Glutamatergic neuron (in vitro differentiated cells): ENCODE measurements around the gene SPRR1B. TPM values are rescaled to one million over a fixed set of nuclear protein-coding genes. Genes with fewer than 3 reads are reported as not detected.

Experiments used
- DNase-seq: peaks from one replicate; pipeline ENCODE4 v3.0.0; 2022
- H3K27ac Mint-ChIP-seq: one replicate; pipeline ENCODE4 v1.8.0; 2020; ENCODE audit warnings: mild to moderate bottlenecking, mixed read lengths, inconsistent platforms; ENCODE audit not compliant: unreplicated experiment
- H3K27me3 Mint-ChIP-seq: one replicate; pipeline ENCODE4 v1.8.0; 2020; ENCODE audit warnings: mild to moderate bottlenecking, moderate library complexity, mixed read lengths, inconsistent platforms; ENCODE audit not compliant: unreplicated experiment
- H3K36me3 Mint-ChIP-seq: one replicate; pipeline ENCODE4 v1.8.0; 2020; ENCODE audit warnings: mild to moderate bottlenecking, mixed read lengths, inconsistent platforms; ENCODE audit not compliant: unreplicated experiment
- H3K4me1 Mint-ChIP-seq: one replicate; pipeline ENCODE4 v1.8.0; 2020; ENCODE audit warnings: mild to moderate bottlenecking, low read depth, mixed read lengths, inconsistent platforms; ENCODE audit not compliant: unreplicated experiment
- H3K4me3 Mint-ChIP-seq: one replicate; pipeline ENCODE4 v1.8.0; 2020; ENCODE audit warnings: mild to moderate bottlenecking, mixed read lengths, inconsistent platforms; ENCODE audit not compliant: unreplicated experiment
- H3K9me3 Mint-ChIP-seq: one replicate; pipeline ENCODE4 v1.8.0; 2020; ENCODE audit warnings: mild to moderate bottlenecking, moderate library complexity, mixed read lengths, inconsistent platforms; ENCODE audit not compliant: unreplicated experiment
- total RNA-seq: library from RNA; stranded (reverse); fragmentation: NEBNext Ultra II Directional; extraction: Animal tissue kit (Norgen Biotek cat#: 25700); gene quantifications from one replicate; pipeline ENCODE4 v1.2.1, GENCODE V29; 2021; ENCODE audit not compliant: unreplicated experiment
- TF ChIP-seq, protein P1 (sequence below): fragments of 200-600 bp; sonication (generic); IDR thresholded peaks from one replicate; pipeline ENCODE4 v1.5.0; 2021; ENCODE audit not compliant: partially characterized antibody, unreplicated experiment

SPRR1B gene
- total RNA-seq, 1 donor from 2014 or later, result not detected

DNA sequence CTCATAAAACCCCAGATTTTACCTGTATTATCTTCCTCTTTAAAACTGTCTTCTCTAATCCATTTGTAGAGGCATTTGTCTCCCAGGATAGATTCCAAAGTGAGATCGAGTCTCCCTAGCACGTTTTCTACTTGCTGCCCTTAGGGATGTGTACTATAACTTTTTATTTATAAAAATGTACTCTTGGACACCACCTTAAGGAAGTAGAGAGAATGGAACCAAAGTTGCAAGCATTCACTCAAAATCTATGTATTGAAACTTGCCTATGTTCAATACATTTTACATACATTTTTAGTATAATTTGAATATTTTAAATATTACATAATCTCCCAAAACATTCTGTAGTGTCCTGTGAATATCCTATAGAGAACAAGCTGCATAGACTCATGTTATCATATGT lies 27.2 kb downstream of the SPRR1B start:
- H3K4me1 Mint-ChIP-seq, result no peaks in the 10 kb centered on the region
- TF ChIP-seq, protein P1, sequence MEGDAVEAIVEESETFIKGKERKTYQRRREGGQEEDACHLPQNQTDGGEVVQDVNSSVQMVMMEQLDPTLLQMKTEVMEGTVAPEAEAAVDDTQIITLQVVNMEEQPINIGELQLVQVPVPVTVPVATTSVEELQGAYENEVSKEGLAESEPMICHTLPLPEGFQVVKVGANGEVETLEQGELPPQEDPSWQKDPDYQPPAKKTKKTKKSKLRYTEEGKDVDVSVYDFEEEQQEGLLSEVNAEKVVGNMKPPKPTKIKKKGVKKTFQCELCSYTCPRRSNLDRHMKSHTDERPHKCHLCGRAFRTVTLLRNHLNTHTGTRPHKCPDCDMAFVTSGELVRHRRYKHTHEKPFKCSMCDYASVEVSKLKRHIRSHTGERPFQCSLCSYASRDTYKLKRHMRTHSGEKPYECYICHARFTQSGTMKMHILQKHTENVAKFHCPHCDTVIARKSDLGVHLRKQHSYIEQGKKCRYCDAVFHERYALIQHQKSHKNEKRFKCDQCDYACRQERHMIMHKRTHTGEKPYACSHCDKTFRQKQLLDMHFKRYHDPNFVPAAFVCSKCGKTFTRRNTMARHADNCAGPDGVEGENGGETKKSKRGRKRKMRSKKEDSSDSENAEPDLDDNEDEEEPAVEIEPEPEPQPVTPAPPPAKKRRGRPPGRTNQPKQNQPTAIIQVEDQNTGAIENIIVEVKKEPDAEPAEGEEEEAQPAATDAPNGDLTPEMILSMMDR, result no peak
- no peaks in the 10 kb centered on the region for H3K36me3 Mint-ChIP-seq
- no peak overlapping the region for H3K4me3 Mint-ChIP-seq
- no peaks in the 10 kb centered on the region for H3K9me3 Mint-ChIP-seq
- no peak overlapping the region for H3K27ac Mint-ChIP-seq
- H3K27me3 Mint-ChIP-seq, result no peaks in the 10 kb centered on the region
- DNase-seq, result no peak

DNA sequence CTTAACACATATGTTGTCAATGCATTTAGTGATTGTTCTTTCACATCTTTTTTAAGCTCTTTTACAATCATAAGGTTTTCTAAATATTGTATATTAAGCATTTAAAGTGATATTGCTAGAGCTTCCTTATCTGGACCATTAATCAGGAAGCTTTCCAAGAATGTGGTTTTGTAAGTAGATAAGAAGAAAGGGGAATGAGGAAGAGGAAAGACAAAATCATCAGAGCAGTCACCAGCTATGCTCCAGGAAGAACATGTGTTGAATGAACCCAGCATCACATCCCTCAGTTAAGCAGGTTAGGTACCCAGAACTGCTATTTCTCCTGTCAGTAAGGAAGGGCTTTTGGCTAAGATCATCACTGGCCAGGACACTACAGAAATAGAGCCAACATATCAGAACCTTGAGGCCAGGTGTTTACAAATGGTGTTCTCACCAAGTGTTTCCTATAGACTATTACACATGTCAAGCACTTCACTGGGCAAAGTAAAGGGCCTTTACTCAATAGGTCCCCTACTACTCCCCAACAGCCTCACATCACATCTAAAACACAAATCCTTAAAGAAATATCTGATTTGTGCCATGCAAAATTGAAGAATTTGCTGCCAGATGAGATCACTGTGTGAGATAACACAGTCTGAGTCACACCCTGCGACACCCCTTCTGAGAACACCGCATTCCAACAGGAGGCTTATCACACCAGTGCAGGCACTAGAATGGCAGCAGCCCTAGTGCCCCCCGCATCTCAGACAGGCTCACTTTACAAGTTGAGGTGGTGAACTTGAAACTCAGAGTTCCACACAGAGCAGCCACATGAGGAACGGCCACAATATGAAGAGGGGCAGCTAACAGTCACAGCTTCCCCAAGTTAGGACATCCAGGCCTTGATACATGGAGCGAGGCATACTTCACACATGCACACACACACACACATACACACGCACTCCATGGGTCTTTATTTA lies 28.1 kb downstream of the SPRR1B start:
- Mint-ChIP-seq H3K36me3 (no peaks in the 10 kb centered on the region), H3K27me3 (no peaks in the 10 kb centered on the region), H3K4me1 (no peaks in the 10 kb centered on the region), H3K4me3 (no peak overlapping the region), H3K9me3 (no peaks in the 10 kb centered on the region), H3K27ac (no peak overlapping the region)
- DNase-seq, result no peak
- TF ChIP-seq, protein P1, result no peak

DNA sequence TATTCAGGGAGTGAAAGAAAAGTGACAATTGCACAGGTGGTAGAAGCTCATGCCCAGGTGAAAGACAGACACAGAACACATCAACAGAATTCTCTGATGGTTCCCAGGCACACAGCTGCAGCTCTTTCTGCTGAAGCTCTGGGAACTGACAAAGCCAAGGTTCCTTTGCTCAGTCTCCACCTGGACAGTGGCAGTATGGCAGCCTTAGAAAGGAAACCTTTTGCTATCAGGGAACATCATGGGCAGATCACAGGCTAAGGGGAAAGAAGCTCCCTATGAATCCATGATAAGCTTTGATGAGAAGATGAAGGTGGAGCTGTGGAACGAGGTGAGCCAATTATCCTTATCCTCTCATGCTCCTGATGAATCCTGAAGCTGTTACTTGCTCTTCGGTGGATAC lies 39.2 kb downstream of the SPRR1B start:
- H3K27ac Mint-ChIP-seq, result no peak overlapping the region
- TF ChIP-seq, protein P1, result no peak
- no peaks in the 10 kb centered on the region for H3K36me3 Mint-ChIP-seq
- peaks cover 2% of the 10 kb centered on the region for H3K27me3 Mint-ChIP-seq
- peaks cover 1% of the 10 kb centered on the region for H3K9me3 Mint-ChIP-seq
- H3K4me1 Mint-ChIP-seq, result no peaks in the 10 kb centered on the region
- no peak for DNase-seq
- no peak overlapping the region for H3K4me3 Mint-ChIP-seq

DNA sequence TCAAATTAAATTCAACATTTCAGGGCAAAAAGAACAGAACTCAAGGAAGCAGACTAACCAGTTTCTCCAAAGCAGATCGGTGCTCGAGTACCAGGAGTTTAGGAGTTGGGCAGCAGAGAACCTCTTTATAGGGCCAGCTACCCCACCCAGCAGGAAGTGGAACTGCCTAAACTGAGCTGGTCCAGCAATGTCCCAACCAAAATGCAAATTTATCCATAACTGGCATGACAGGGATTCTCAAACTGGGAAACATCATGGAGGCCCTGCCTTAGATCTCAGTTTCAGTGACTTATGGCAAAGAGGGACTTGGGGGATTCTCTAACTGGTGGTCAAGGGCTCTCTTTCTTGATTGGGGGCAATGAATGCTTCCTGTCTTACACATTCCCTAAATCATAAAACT lies 40.5 kb downstream of the SPRR1B start, which contains the start of gene SPRR2B:
Gene SPRR2B, minus strand, starts transcription at position 101 of the 400 bp plus-strand sequence. CDS start 772 bp downstream, outside the sequence.
- H3K9me3 Mint-ChIP-seq, result no peaks in the 10 kb centered on the region
- no peak within 1 kb of the TSS for H3K4me3 Mint-ChIP-seq
- H3K36me3 Mint-ChIP-seq, result no peaks in the 10 kb centered on the region
- no peak for DNase-seq
- H3K27me3 Mint-ChIP-seq, result peaks cover 2% of the 10 kb centered on the region
- H3K4me1 Mint-ChIP-seq, result no peaks in the 10 kb centered on the region
- H3K27ac Mint-ChIP-seq, result no peak within 1 kb of the TSS
- TF ChIP-seq, protein P1, result no peak
